Caco-2 (cell line): Measurements from ENCODE around the gene SYT12. TPM values are rescaled to one million over a fixed set of nuclear protein-coding genes. Genes with fewer than 3 reads are reported as not detected.

Experiments used
- BruUV-seq: library from RNA; stranded (reverse); fragments of 400-500 nt; replicated peaks from 2 replicates; lab custom pipeline; 2021; lab: Mats Ljungman, UMichigan
- CTCF ChIA-PET: fragments of 300-600 bp; sonication (Branson Sonifier 250); formaldehyde crosslinking; loops from one replicate; lab custom pipeline; 2022; ENCODE audit warnings: antibody characterized with exemption; lab: Charles Lee
- POLR2A ChIA-PET: fragments of 300-600 bp; sonication (Branson Sonifier 250); formaldehyde crosslinking; loops from one replicate; lab custom pipeline; 2022; ENCODE audit warnings: antibody characterized with exemption; lab: Charles Lee
- DNase-seq, 2 experiments: peaks; one replicate each; pipeline versions ENCODE4 v3.0.0 to v3.0.0-alpha.2; 2020 to 2022
- H3K27me3 ChIP-seq: replicated peaks from 2 replicates; pipeline ENCODE4 v1.6.0; 2011; ENCODE audit warnings: low read length; ENCODE audit not compliant: control insufficient read depth, insufficient read depth
- H3K36me3 ChIP-seq: 2 replicates; pipeline ENCODE4 v1.5.1; 2011; ENCODE audit warnings: low read length; ENCODE audit not compliant: control insufficient read depth, insufficient read depth
- H3K4me1 ChIP-seq: fragments of 250-450 bp; sonication (Bioruptor Pico); 2 replicates; pipeline ENCODE4 v1.5.1; 2020; ENCODE audit warnings: mild to moderate bottlenecking
- H3K4me3 ChIP-seq: 2 replicates; pipeline ENCODE4 v1.5.1; 2011; ENCODE audit warnings: low read depth, mild to moderate bottlenecking, control low read depth, low read length
- H3K9me3 ChIP-seq: fragments of 250-450 bp; sonication (Bioruptor Pico); 2 replicates; pipeline ENCODE4 v1.5.1; 2020; ENCODE audit warnings: mild to moderate bottlenecking, moderate library complexity
- H3K27ac Mint-ChIP-seq: one replicate; pipeline ENCODE4 v1.8.0; 2022; ENCODE audit warnings: mixed read lengths; ENCODE audit not compliant: unreplicated experiment
- H3K27me3 Mint-ChIP-seq: one replicate; pipeline ENCODE4 v1.8.0; 2022; ENCODE audit warnings: mixed read lengths; ENCODE audit not compliant: insufficient read depth, unreplicated experiment
- H3K36me3 Mint-ChIP-seq: one replicate; pipeline ENCODE4 v1.8.0; 2022; ENCODE audit warnings: mild to moderate bottlenecking, mixed read lengths; ENCODE audit not compliant: insufficient read depth, unreplicated experiment
- H3K4me1 Mint-ChIP-seq: one replicate; pipeline ENCODE4 v1.8.0; 2022; ENCODE audit warnings: low read depth, mixed read lengths; ENCODE audit not compliant: unreplicated experiment
- H3K4me3 Mint-ChIP-seq: one replicate; pipeline ENCODE4 v1.8.0; 2022; ENCODE audit warnings: mild to moderate bottlenecking, moderate library complexity, mixed read lengths; ENCODE audit not compliant: unreplicated experiment
- H3K9me3 Mint-ChIP-seq: one replicate; pipeline ENCODE4 v1.8.0; 2022; ENCODE audit warnings: mixed read lengths; ENCODE audit not compliant: unreplicated experiment
- CTCF ChIP-seq, 2 experiments: fragments of 200-600 bp in 1 of 2; IDR thresholded peaks; 1 replicate in 1 of 2; 2 replicates in 1 of 2; pipeline versions ENCODE4 v1.5.1 to v1.8.0; 2011 to 2022; ENCODE audit warnings: antibody characterized with exemption in 1 of 2, control low read depth in 1 of 2, inconsistent platforms in 1 of 2, low read depth in 1 of 2, low read length in 1 of 2, mild to moderate bottlenecking in 1 of 2, moderate library complexity in 1 of 2; ENCODE audit not compliant: insufficient read depth in 1 of 2, severe bottlenecking in 1 of 2, unreplicated experiment in 1 of 2
- intact Hi-C: fragments of 100-400 bp; cut with micrococcal nuclease; formaldehyde crosslinking; loops from one replicate; pipeline ENCODE4 v1.10.0; 2022; ENCODE audit not compliant: unreplicated experiment
- total RNA-seq: library from RNA; stranded (reverse); gene quantifications from 2 replicates; pipeline ENCODE4 v1.2.3, GENCODE V29; 2022

The SYT12 gene
- total RNA-seq, 1 experiment from 2014 or later: 0.82 TPM

- POLR2A ChIA-PET: no interaction called here
- Histone ChIP-seq H3K4me1 (peaks cover 32% of the 10 kb centered on the region), H3K4me3 (no peak overlapping the region), H3K9me3 (no peaks in the 10 kb centered on the region), H3K27me3 (no peaks in the 10 kb centered on the region), H3K36me3 (no peaks in the 10 kb centered on the region)
- Mint-ChIP-seq H3K9me3 (no peaks in the 10 kb centered on the region), H3K27me3 (no peaks in the 10 kb centered on the region), H3K4me1 (peaks cover 26% of the 10 kb centered on the region), H3K4me3 (no peak overlapping the region), H3K36me3 (no peaks in the 10 kb centered on the region), H3K27ac (no peak overlapping the region)
- BruUV-seq: no TSS peak
- intact Hi-C loops: loop anchor here (5.0 kb wide), 1 partner anchor 258 kb away; no protein-coding TSS in a partner anchor
- no peak for TF ChIP-seq CTCF (IDR thresholded peaks at IDR 0.05; ENCODE audit: insufficient read depth in 1 of 2, low read depth in 1 of 2, low read length in 1 of 2, severe bottlenecking in 1 of 2, unreplicated experiment in 1 of 2)
- DNase-seq: no peak
- CTCF ChIA-PET: no interaction called here
These were observed 36.7 kb downstream of the SYT12 start for GRCh38 chr11:67059671-67060070.

DNA sequence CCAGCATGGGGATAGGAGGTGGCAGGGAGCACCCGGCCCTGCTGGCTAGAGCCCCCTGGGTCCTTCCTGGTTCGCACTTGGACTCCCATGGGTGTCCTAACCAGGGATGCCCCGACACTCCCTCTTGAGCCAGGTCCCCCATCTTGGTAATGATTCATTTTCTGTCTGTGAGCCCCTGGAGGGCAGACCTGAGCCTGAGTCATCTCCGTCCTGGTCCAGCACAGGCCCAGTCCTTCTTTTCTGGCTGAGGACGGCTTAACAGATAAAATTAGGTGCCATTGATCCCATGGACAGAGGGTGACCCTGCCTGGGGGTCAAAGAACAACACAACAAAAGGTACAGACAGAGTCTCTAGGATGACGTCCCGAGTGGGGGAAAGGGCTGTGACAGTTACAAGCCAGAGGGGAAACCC lies 37.2 kb downstream of the SYT12 start:
- Histone ChIP-seq H3K27me3 (no peaks in the 10 kb centered on the region), H3K36me3 (no peaks in the 10 kb centered on the region), H3K4me1 (peaks cover 27% of the 10 kb centered on the region), H3K9me3 (no peaks in the 10 kb centered on the region), H3K4me3 (no peak overlapping the region)
- no peaks in the 10 kb centered on the region for H3K27me3 Mint-ChIP-seq
- no peaks in the 10 kb centered on the region for H3K9me3 Mint-ChIP-seq
- no TSS peak for BruUV-seq
- H3K4me3 Mint-ChIP-seq: no peak overlapping the region
- ChIA-PET CTCF (no interaction called here), POLR2A (no interaction called here)
- peaks cover 21% of the 10 kb centered on the region for H3K4me1 Mint-ChIP-seq
- TF ChIP-seq CTCF (IDR thresholded peaks at IDR 0.05; ENCODE audit: insufficient read depth in 1 of 2, low read depth in 1 of 2, low read length in 1 of 2, severe bottlenecking in 1 of 2, unreplicated experiment in 1 of 2): peak in 1 of 2 experiments; percentile 2
- intact Hi-C loops: no loop called here
- H3K27ac Mint-ChIP-seq: no peak overlapping the region
- no peak for DNase-seq
- H3K36me3 Mint-ChIP-seq: no peaks in the 10 kb centered on the region

DNA sequence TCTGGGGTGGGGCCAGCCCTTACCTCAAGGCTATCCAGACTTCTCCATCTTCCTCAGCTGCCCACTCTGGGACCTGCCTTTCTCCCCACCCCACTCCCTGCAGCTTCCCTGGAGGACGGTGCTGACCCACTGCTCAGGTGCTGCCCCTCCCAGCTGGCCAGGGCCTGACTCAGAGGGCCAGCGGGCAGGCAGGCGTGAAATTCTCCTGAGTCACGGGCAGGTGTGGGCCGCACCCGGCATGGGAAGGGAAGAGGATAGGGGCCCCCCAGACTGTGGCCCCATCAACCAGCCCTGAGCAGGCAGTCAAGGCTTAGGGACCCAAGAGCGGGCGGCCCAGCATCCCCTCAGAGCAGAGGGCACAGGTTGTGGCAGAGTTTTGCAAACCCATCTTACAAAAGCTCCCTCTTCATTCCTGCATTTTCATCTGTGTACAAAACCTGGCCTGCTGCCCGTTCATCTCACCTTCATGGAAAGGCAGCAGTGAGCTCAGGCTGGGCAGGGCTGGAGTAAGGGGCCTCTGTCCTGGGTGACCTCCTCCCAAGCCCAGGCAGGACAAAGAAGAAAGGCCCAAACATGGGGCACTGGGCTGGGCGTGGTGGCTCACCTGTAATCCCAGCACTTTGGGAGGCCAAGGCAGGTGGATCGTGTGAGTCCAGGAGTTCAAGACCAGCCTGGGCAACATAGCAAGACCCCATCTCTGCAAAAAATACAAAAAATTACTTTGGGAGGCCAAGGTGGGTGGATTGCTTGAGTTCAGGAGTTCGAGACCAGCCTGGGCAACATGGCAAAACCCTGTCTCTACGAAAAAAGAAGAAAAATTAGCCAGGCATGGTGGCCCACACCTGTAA lies 39.8 kb downstream of the SYT12 start:
- ChIA-PET POLR2A (no interaction called here), CTCF (no interaction called here)
- no peak for DNase-seq
- H3K27me3 ChIP-seq: no peaks in the 10 kb centered on the region
- Mint-ChIP-seq H3K27ac (peak overlapping the region; percentile 4), H3K9me3 (no peaks in the 10 kb centered on the region), H3K36me3 (no peaks in the 10 kb centered on the region), H3K4me1 (peaks cover 7% of the 10 kb centered on the region), H3K4me3 (no peak overlapping the region), H3K27me3 (no peaks in the 10 kb centered on the region)
- intact Hi-C loops: no loop called here
- H3K36me3 ChIP-seq: no peaks in the 10 kb centered on the region
- no peaks in the 10 kb centered on the region for H3K9me3 ChIP-seq
- no peak overlapping the region for H3K4me3 ChIP-seq
- no peak for TF ChIP-seq CTCF (IDR thresholded peaks at IDR 0.05; ENCODE audit: insufficient read depth in 1 of 2, low read depth in 1 of 2, low read length in 1 of 2, severe bottlenecking in 1 of 2, unreplicated experiment in 1 of 2)
- BruUV-seq: no TSS peak
- peaks cover 8% of the 10 kb centered on the region for H3K4me1 ChIP-seq
